Measurements from ENCODE around the gene RASL11A. TPM values are rescaled to one million over a fixed set of nuclear protein-coding genes. Genes with fewer than 3 reads are reported as not detected.

RASL11A gene
- polyA plus RNA-seq, 2 of the 4 experiments (the other 2 are of a cell fraction) = 2.1 to 4.7 TPM

- FAIRE-seq = no peak
- WGBS (ENCODE audit: missing lambda C conversion rate) = 80% methylated on average over 7 of the region's 7 CpGs
- Histone ChIP-seq H3K4me3 (no peak overlapping the region), H3K4me1 (peaks cover 6% of the 10 kb centered on the region; the same call in 1 of the 3 replicates), H3K27ac (no peak overlapping the region), H3K4me2 (no peak overlapping the region), H3K9me3 (no peaks in the 10 kb centered on the region)
- CTCF ChIA-PET = no interaction called here
- no peak for ATAC-seq
- POLR2A ChIA-PET = no interaction called here
- no peak for DNase-seq (ENCODE audit: low read depth in 1 of 2, low spot score in 1 of 2)
- no peak for TF ChIP-seq HEYL (CRISPR knock-in tag; IDR thresholded peaks at IDR 0.05)
- no peak for TF ChIP-seq ZFP36 (IDR thresholded peaks at IDR 0.05; ENCODE audit: borderline replicate concordance, partially characterized antibody)
- TF ChIP-seq POLR2A (IDR thresholded peaks at IDR 0.05; ENCODE audit: low read length) = no peak
- no peak for TF ChIP-seq BCL3 (IDR thresholded peaks at IDR 0.05)
- TF ChIP-seq RNF2 (IDR thresholded peaks at IDR 0.05; ENCODE audit: borderline replicate concordance, low read depth) = no peak
- TF ChIP-seq RCOR1 (IDR thresholded peaks at IDR 0.05; ENCODE audit: low read depth, low read length) = no peak
- TF ChIP-seq ELK1 (IDR thresholded peaks at IDR 0.05; ENCODE audit: low read depth, low read length) = no peak
- TF ChIP-seq ZC3H11A (IDR thresholded peaks at IDR 0.05) = no peak
- TF ChIP-seq NR3C1 (IDR thresholded peaks at IDR 0.05) = no peak
- TF ChIP-seq REST (IDR thresholded peaks at IDR 0.05) = no peak
- TF ChIP-seq POLR2AphosphoS2 (conservative IDR thresholded peaks at IDR 0.05; ENCODE audit: low read length) = no peak
- no peak for TF ChIP-seq HOXB13 (CRISPR knock-in tag; IDR thresholded peaks at IDR 0.05; ENCODE audit: low read depth)
- TF ChIP-seq ZSCAN20 (CRISPR knock-in tag; IDR thresholded peaks at IDR 0.05) = no peak
- TF ChIP-seq BHLHE40 (IDR thresholded peaks at IDR 0.05; ENCODE audit: low read depth, low read length) = no peak
- TF ChIP-seq HOXB5 (CRISPR knock-in tag; IDR thresholded peaks at IDR 0.05) = no peak
- TF ChIP-seq USF2 (IDR thresholded peaks at IDR 0.05) = no peak
- no peak for TF ChIP-seq CBX8 (IDR thresholded peaks at IDR 0.05)
Measured at GRCh38 chr13:27245610-27246009, 25.0 kb upstream of the RASL11A start.

GRCh38 chr13:27250833-27251165 is 19.8 kb upstream of the RASL11A start:
- DNase-seq (ENCODE audit: low read depth in 1 of 2, low spot score in 1 of 2) (no peak), FAIRE-seq (no peak), ATAC-seq (peak in 1 of 2 experiments; percentile 6; a peak in 1 of 6 replicates)
- peak overlapping the region; percentile 97 to 98 for H3K27ac ChIP-seq
- peak overlapping the region; percentile 99 for H3K4me3 ChIP-seq
- peaks cover 35% of the 10 kb centered on the region; the same call in 2 of the 3 replicates for H3K4me1 ChIP-seq
- CTCF ChIA-PET = interaction anchor here (1.0 kb wide), 2 partner anchors 9 to 270 kb away, joined by 3 read pairs; no protein-coding TSS in a partner anchor
- 0% methylated on average over 9 of the region's 9 CpGs for WGBS (ENCODE audit: missing lambda C conversion rate)
- POLR2A ChIA-PET = interaction anchor here (0.6 to 1.1 kb wide), 7 partner anchors 12 to 268 kb away, joined by 3 to 8 read pairs (median 4); partner anchors contain the start of gene RASL11A
- H3K4me2 ChIP-seq = peak overlapping the region; percentile 88
- TF ChIP-seq POLR2A (IDR thresholded peaks at IDR 0.05; ENCODE audit: low read length) (no peak), HMGXB4 (CRISPR knock-in tag; IDR thresholded peaks at IDR 0.05; ENCODE audit: borderline replicate concordance) (no peak), TP53 (CRISPR knock-in tag; IDR thresholded peaks at IDR 0.05) (no peak), ZSCAN20 (CRISPR knock-in tag; IDR thresholded peaks at IDR 0.05) (no peak), POLR2AphosphoS2 (conservative IDR thresholded peaks at IDR 0.05; ENCODE audit: low read length) (no peak), ESRRA (IDR thresholded peaks at IDR 0.05; ENCODE audit: borderline replicate concordance, low read length) (no peak), EP300 (IDR thresholded peaks at IDR 0.05) (no peak), MAZ (IDR thresholded peaks at IDR 0.05; ENCODE audit: borderline replicate concordance, low read depth, low read length) (no peak), SMC3 (IDR thresholded peaks at IDR 0.05) (no peak), CBX2 (IDR thresholded peaks at IDR 0.05; ENCODE audit: borderline replicate concordance, low read depth) (no peak), NFE2L2 (conservative IDR thresholded peaks at IDR 0.05; ENCODE audit: low read length) (no peak), HES2 (IDR thresholded peaks at IDR 0.05) (no peak)
- H3K9me3 ChIP-seq = no peaks in the 10 kb centered on the region

Data from A549 (cell line).